Skin of body (tissue), 2 donors: ENCODE data around the gene EID2. TPM values are rescaled to one million over a fixed set of nuclear protein-coding genes. Genes with fewer than 3 reads are reported as not detected.

Experiments
- DNase-seq: peaks from one replicate; lab custom pipeline; 2025; lab: John Stamatoyannopoulos, UW
- total RNA-seq: library from RNA; depleted of rRNA; stranded (reverse); fragments of >200 nt; gene quantifications from one replicate; pipeline ENCODE4 v1.2.3, GENCODE V29; 2014

EID2 gene, protein sequence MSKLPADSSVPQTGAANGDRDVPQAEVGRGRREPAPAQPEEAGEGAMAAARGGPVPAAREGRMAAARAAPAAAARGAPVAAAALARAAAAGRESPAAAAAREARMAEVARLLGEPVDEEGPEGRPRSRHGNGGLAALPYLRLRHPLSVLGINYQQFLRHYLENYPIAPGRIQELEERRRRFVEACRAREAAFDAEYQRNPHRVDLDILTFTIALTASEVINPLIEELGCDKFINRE
- total RNA-seq: 7.3 TPM

GRCh38 chr19:39539518-39540332 lies at the start of gene EID2:
Gene EID2, minus strand, starts transcription at chr19:39540161. Its CDS starts 82 bp downstream, at chr19:39540079.
- peak; percentile 97 for DNase-seq

DNA sequence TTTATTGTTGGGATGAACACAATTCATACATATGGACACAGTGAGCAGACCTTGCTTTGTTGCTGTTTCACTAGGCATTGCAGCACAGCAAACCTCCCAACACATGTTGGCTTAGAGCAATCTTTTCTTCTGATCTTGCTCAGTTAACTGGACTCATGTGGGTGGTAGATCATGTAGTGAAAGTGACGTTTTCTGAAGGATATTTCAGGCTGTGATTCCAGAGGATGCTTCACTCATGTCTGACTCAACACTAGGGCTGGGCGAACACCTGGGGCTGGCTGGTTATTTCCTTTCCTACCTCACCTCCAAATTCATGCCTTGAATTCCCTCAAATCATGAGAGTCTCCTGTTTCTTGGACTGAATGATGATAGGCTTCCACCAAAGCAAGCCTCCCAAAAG lies 48.1 kb upstream of the EID2 start:
- DNase-seq: no peak

- DNase-seq: no peak
Measured at GRCh38 chr19:39587496-39587895, 47.5 kb upstream of the EID2 start.

DNA sequence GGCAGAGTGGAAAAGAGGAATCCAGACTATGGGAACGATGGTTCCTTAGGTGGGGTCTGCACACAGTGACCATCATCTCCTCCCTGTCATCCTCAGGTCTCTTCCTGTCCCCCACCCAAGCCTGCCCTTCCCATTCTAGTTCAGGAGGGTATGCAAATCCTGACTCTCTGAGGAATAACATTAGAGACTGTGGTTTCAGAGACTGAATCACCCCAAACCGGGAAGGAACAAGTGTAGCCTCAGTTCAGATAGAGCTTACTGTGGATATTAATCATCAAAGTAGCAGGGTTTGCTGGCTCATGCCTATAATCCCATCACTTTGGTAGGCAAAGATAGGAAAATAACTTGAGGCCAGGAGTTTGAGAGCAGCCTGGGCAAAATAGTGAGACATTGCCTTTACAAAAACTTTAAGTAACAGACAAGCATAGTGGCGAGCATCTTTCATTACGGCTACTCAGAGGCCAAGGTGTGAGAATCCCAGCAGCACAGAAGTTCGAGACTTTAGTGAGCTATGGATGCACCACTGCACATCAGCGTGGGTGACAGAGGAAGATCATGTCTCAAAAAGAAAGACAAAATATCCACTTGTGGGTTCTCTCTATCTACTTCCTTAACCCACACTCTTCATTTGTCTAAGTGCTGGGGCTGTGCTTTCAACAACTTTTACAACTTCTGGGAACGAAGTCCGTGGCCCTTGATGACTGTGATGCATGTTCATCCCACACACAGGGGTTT lies 43.1 kb upstream of the EID2 start:
- no peak for DNase-seq

GRCh38 chr19:39582442-39582841 lies 42.5 kb upstream of the EID2 start:
- no peak for DNase-seq

DNA sequence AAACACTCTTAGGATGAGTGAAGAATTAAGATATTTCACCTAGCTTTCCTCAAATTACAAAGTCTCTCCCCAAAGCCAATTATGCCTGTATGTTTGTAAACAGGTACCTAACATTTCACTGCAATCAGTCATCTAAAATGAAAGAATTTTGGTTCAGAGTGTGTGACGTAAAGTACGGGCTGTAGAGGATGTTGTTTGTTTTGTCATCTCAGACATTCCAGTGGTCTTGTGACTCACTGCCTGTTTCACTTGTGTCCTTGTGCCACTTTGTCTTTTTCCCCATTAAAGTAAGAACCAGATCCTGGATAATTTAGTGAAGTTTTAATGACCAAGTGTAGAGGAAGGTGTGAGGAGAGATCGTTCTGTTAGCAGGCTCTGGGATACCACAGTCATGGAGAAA lies 28.6 kb upstream of the EID2 start:
- no peak for DNase-seq

- DNase-seq: no peak
Measured at GRCh38 chr19:39566064-39566463, 26.1 kb upstream of the EID2 start.

GRCh38 chr19:39563408-39563807 lies 23.4 kb upstream of the EID2 start:
- no peak for DNase-seq

DNA sequence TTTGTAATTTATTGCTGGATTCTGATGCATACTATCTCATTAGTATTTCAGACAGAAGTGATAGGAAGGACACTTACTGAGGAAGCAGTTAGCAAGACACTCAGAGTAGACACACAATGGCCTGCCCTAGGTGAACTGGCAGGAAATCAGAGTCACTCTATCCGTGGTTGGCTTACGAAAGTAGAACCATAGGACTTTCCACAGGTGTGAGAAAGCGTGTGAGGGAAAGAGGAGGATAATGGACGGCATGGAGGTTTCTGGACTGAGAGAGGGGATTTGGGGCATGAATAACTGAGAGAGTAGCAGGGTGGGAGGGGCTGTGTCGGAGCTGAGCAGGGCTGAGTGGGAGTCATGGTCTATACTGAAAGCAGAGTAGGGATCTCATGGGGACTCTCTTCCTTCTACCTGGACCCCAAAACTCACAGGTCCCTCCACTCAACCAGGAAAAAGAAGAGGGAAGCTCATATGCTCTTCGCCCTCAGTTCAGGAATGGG lies 18.7 kb upstream of the EID2 start:
- no peak for DNase-seq

- no peak for DNase-seq
Measured at GRCh38 chr19:39557811-39558623, 18.1 kb upstream of the EID2 start.

DNA sequence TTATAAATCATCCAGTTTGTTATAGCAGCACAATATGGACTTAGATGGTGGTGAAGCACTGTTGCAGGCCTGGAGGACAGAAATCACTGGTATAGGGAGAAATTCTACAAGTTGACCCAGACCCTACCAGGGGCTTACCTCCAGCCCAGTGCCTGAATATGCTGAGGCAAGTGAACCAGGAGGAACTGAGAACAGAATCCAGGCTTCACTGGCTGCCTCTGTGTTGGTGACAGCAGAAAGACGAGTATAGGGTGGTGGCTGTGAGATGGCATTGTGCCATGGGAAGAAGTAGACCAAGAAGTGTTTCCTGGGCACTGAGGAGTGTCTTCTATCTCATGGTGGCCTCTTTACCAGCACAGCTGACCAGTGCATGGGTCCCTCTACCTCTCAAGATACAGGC lies 15.9 kb upstream of the EID2 start:
- DNase-seq: no peak

GRCh38 chr19:39554701-39555311 lies 14.8 kb upstream of the EID2 start:
- no peak for DNase-seq

- DNase-seq: no peak
Measured at GRCh38 chr19:39553082-39553652, 13.2 kb upstream of the EID2 start.

DNA sequence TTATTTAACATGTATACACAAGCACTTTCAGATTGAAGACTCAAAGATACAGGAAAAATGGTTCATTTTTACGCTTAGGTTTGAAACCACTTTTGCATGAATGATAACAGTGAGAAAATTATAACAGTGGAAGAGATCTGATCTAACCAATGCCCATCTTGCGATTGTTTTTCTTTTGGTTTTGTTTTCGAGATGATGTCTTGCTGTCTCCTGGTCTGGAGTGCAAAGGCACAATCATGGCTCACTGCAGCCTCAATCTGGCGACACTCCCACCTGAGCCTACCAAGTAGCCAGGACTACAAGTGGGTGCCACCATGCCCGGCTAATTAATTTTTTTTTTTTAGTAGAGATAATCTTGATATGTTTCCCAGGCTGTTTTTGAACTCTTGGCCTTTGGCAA lies 10.2 kb upstream of the EID2 start:
- no peak for DNase-seq

- DNase-seq: no peak
Measured at GRCh38 chr19:39546599-39546998, 6.6 kb upstream of the EID2 start.

DNA sequence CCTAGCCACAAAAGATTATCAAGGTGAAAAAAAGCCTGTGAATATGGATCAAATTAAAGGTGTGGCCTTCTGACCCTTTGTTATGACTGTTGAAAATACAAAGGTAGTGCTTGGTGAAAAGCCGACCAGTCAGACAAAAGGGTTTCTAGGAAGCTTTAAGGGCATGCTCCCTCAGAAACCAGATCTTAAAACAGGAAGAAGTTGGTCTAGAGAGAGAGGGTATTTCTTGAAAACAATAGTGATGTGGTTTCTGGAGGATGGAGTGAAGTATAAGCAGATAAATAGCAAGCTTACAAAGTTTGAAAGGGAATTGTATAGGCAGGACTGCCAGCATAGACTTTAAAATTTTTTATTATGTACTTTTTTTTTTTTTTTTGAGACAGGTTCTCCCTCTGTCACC lies 5.0 kb upstream of the EID2 start:
- no peak for DNase-seq

- no peak for DNase-seq
Measured at GRCh38 chr19:39544226-39544903, 4.4 kb upstream of the EID2 start.

DNA sequence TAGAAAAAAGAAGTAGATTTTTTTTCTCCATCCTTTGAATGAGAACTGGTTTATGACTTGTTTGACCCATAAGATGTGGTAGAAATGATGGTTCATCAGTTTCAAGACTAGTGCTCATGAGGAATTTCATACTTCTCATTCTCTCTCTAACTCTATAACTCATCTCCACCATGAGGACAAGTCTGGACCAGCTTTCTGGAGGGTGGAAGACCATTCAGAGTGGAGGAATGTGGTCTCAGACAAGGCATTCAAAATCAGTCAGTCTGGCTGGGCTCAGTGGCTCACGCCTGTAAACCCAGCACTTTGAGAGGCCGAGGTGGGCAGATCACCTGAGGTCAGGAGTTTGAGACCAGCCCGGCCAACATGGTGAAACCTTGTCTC lies 3.5 kb upstream of the EID2 start:
- no peak for DNase-seq

GRCh38 chr19:39542206-39542605 lies 2.2 kb upstream of the EID2 start:
- no peak for DNase-seq

GRCh38 chr19:39540333-39540673 lies 342 bp upstream of the EID2 start:
- no peak for DNase-seq
